Measurements from ENCODE around the gene DNASE1. TPM values are rescaled to one million over a fixed set of nuclear protein-coding genes. Genes with fewer than 3 reads are reported as not detected.

Gene DNASE1
- total and polyA plus RNA-seq, 9 of the 15 experiments (the other 6 are each of a cell fraction or from before 2014, with no cell fraction given): 0.53 to 10.1 (median 5.9) TPM

- CTCF ChIA-PET (ENCODE audit: low intra/inter-chr PET ratio): no interaction called here
- in situ Hi-C loops (cut with MboI): no loop called here
- DNase-seq (ENCODE audit: extremely low read depth in 1 of 4, low spot score in 3 of 4) (peak; percentile 52 to 81 (median 64)), ATAC-seq (peak; percentile 67), FAIRE-seq (peak; percentile 79)
- Histone ChIP-seq H4K20me1 (replicated peaks; ENCODE audit: control insufficient read depth, insufficient read depth, low read length) (no peaks in the 10 kb centered on the region), H3K4me2 (ENCODE audit: insufficient read depth, low read length) (peak overlapping the region; percentile 44), H3K9me1 (ENCODE audit: control insufficient read depth, insufficient read depth, low read length) (no peaks in the 10 kb centered on the region), H3K36me3 (ENCODE audit: control insufficient read depth, insufficient read depth, low read length) (no peaks in the 10 kb centered on the region; the same call in 2 of the 3 replicates), H3K79me2 (ENCODE audit: control insufficient read depth, insufficient read depth, low read length) (no peaks in the 10 kb centered on the region), H3K27me3 (ENCODE audit: control insufficient read depth in 2 of 2, insufficient read depth in 2 of 2, low read length in 2 of 2) (no peaks in the 10 kb centered on the region), H3K9ac (ENCODE audit: insufficient read depth in 1 of 2, low read depth in 2 of 2, low read length in 2 of 2) (peak overlapping the region in 1 of 2 experiments; percentile 80; a peak in 2 of 4 replicates), H3K27ac (ENCODE audit: extremely low read depth, low read depth, low read length) (no peak overlapping the region; the same call in 2 of the 3 replicates), H2AFZ (ENCODE audit: low read depth, low read length) (peak overlapping the region; percentile 61; the same call in 1 of the 2 replicates), H3K4me1 (replicated peaks in 1 of 2; ENCODE audit: control insufficient read depth in 2 of 2, insufficient read depth in 2 of 2, low read length in 2 of 2) (peaks cover 33 to 40% of the 10 kb centered on the region in 2 experiments), H3K4me3 (no peak overlapping the region), H3K9me3 (replicated peaks; ENCODE audit: control insufficient read depth, insufficient read depth, low read depth, low read length) (no peaks in the 10 kb centered on the region)
- no TSS peak for BruUV-seq (replicated peaks)
- 33% methylated on average over 15 of the region's 15 CpGs for WGBS (ENCODE audit: insufficient coverage, low coverage, missing lambda C conversion rate)
- POLR2A ChIA-PET: interaction anchor here (0.6 to 1.6 kb wide), 3 partner anchors 9 to 391 kb away, joined by 3 to 5 read pairs (median 3); no protein-coding TSS in a partner anchor
- intact Hi-C loops (cut with micrococcal nuclease): loop anchor here (5.0 kb wide), 1 partner anchor 119 kb away; no protein-coding TSS in a partner anchor
- TF ChIP-seq ZNF184 (CRISPR knock-in tag; IDR thresholded peaks at IDR 0.05) (no peak), RBM25 (IDR thresholded peaks at IDR 0.05; ENCODE audit: low read depth, low read length, severe bottlenecking) (no peak), HINFP (tag; conservative IDR thresholded peaks at IDR 0.05; ENCODE audit: low read depth) (no peak), MTA2 (IDR thresholded peaks at IDR 0.05; ENCODE audit: low read depth) (no peak), FOXK2 (conservative IDR thresholded peaks at IDR 0.05 in 1 of 2, IDR thresholded peaks at IDR 0.05 in 1 of 2; ENCODE audit: low read depth in 2 of 2) (peak; percentile 74 to 82), NBN (IDR thresholded peaks at IDR 0.05; ENCODE audit: low read depth) (no peak), TAF1 (IDR thresholded peaks at IDR 0.05; ENCODE audit: control insufficient read depth, extremely low read depth, insufficient read depth, low read length, severe bottlenecking) (no peak), FIP1L1 (IDR thresholded peaks at IDR 0.05; ENCODE audit: low read depth, low read length, poor library complexity, severe bottlenecking) (no peak), ZNF644 (tag; IDR thresholded peaks at IDR 0.05; ENCODE audit: low read depth) (no peak), SREBF2 (CRISPR knock-in tag; IDR thresholded peaks at IDR 0.05) (no peak), GATAD2A (IDR thresholded peaks at IDR 0.05) (no peak), LARP7 (IDR thresholded peaks at IDR 0.05) (no peak), ZFP1 (CRISPR knock-in tag; IDR thresholded peaks at IDR 0.05) (no peak), PRMT5 (CRISPR knock-in tag; IDR thresholded peaks at IDR 0.05) (no peak), ZBTB8A (IDR thresholded peaks at IDR 0.05; ENCODE audit: partially characterized antibody) (no peak), ZNF764 (CRISPR knock-in tag; IDR thresholded peaks at IDR 0.05; ENCODE audit: low read depth) (no peak), ZNF583 (CRISPR knock-in tag; IDR thresholded peaks at IDR 0.05) (no peak), ZNF431 (CRISPR knock-in tag; IDR thresholded peaks at IDR 0.05) (no peak), ZNF311 (CRISPR knock-in tag; IDR thresholded peaks at IDR 0.05) (no peak)
- TF ChIP-seq, protein P1, sequence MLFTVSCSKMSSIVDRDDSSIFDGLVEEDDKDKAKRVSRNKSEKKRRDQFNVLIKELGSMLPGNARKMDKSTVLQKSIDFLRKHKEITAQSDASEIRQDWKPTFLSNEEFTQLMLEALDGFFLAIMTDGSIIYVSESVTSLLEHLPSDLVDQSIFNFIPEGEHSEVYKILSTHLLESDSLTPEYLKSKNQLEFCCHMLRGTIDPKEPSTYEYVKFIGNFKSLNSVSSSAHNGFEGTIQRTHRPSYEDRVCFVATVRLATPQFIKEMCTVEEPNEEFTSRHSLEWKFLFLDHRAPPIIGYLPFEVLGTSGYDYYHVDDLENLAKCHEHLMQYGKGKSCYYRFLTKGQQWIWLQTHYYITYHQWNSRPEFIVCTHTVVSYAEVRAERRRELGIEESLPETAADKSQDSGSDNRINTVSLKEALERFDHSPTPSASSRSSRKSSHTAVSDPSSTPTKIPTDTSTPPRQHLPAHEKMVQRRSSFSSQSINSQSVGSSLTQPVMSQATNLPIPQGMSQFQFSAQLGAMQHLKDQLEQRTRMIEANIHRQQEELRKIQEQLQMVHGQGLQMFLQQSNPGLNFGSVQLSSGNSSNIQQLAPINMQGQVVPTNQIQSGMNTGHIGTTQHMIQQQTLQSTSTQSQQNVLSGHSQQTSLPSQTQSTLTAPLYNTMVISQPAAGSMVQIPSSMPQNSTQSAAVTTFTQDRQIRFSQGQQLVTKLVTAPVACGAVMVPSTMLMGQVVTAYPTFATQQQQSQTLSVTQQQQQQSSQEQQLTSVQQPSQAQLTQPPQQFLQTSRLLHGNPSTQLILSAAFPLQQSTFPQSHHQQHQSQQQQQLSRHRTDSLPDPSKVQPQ (CRISPR knock-in tag; IDR thresholded peaks at IDR 0.05; ENCODE audit: borderline replicate concordance): no peak
Measured at GRCh38 chr16:3646348-3646920, 8.1 kb upstream of the DNASE1 start.
